KOPT-K1 (cell line): ENCODE results near the gene RNASEH2A.

Experiments used
- H3K27ac ChIP-seq: fragments of 200-600 bp; sonication (generic); 2 replicates; pipeline ENCODE4 v1.5.1; 2016; ENCODE audit warnings: antibody characterized with exemption, mild to moderate bottlenecking, low read depth, low read length; ENCODE audit not compliant: poor library complexity, severe bottlenecking
- H3K36me3 ChIP-seq: fragments of 200-600 bp; sonication (generic); 2 replicates; pipeline ENCODE4 v1.5.1; 2017; ENCODE audit warnings: antibody characterized with exemption, mild to moderate bottlenecking, low read length, moderate library complexity; ENCODE audit not compliant: insufficient read depth
- H3K9me3 ChIP-seq: fragments of 200-600 bp; sonication (generic); 2 replicates; pipeline ENCODE4 v1.5.1; 2017; ENCODE audit warnings: antibody characterized with exemption, low read length, mild to moderate bottlenecking; ENCODE audit not compliant: insufficient read depth, poor library complexity, severe bottlenecking

RNASEH2A gene

DNA sequence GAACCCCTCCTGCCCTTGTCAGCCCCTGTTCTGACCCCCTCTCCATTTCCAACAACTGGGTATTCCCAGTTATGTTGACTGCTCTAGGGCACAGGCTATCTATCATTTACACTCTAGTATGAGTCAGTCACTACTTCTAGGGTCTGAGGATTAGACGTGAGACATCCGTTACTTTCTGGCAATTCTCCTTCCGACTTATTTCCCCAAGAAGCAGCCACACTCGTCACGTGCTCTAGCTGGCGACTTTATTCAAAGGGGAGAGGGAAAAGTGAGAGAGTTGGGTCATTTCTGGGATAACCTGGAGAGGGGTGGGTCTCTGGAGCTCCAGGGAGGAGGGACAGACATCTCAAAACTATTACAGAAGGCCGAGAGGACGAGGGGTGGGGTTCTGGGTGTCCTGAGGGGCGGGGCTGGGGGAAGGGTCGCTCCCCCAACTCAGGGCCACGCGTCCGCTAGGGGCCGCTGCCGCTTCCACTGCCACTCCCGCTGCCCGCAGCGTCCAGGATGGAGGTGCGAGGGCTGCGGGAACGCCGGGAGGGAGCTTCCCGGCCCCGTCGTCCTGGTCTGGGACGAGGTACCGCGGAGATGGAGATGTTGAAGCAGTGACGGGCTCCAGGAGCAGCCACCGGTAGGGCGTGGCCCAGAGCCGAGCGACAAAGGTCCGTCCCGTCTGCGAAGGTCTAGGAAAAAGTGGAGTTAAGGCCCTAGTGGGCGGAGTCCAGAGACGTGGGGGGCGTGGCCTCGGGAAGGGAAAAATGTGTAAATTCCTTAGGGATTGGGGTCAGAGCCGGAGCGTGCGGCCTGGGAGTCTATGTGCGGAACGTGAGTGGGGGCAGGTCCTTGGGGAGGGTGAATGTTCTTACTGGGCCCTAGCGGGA is 19.1 kb downstream of the RNASEH2A start:
- Histone ChIP-seq H3K9me3 (no peaks in the 10 kb centered on the region), H3K36me3 (no peaks in the 10 kb centered on the region), H3K27ac (no peak overlapping the region)

DNA sequence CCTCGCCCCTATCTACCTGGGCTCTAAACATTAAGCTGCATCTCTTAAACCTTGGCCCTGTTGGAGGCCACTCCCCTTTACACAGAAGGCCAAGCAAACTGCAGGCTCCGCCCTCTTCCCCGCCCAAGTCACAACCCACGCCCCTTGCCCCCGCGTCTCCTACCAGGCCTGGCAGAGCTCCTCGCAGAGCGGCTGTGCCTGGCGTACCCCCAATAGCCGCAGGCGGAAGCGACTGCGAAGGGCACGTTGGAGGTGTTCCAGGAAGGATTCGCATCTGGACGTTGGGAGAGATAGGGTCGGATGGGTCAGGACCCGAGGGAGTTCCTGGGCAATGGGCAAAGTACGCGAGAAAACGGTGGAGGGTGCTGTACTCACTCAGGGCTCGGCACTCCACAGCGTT is 22.1 kb downstream of the RNASEH2A start:
- Histone ChIP-seq H3K9me3 (no peaks in the 10 kb centered on the region), H3K36me3 (no peaks in the 10 kb centered on the region), H3K27ac (no peak overlapping the region)

DNA sequence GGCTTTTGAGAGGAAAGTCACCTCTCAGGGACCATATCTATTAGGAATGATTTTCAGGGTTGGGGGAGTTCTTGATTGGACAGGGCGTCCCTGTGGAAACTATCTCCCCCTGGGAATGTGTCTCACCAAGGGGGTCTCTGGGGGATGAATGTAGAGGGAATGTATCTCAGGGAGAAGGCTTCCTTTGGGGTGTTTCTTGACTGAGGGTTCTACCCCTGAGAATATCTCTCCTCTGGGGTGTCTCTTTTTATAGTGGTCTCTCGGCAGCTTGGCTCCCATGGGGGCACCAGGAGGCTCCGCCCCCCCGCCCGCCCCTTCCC is 27.0 kb downstream of the RNASEH2A start:
- Histone ChIP-seq H3K36me3 (no peaks in the 10 kb centered on the region), H3K27ac (no peak overlapping the region), H3K9me3 (no peaks in the 10 kb centered on the region)

DNA sequence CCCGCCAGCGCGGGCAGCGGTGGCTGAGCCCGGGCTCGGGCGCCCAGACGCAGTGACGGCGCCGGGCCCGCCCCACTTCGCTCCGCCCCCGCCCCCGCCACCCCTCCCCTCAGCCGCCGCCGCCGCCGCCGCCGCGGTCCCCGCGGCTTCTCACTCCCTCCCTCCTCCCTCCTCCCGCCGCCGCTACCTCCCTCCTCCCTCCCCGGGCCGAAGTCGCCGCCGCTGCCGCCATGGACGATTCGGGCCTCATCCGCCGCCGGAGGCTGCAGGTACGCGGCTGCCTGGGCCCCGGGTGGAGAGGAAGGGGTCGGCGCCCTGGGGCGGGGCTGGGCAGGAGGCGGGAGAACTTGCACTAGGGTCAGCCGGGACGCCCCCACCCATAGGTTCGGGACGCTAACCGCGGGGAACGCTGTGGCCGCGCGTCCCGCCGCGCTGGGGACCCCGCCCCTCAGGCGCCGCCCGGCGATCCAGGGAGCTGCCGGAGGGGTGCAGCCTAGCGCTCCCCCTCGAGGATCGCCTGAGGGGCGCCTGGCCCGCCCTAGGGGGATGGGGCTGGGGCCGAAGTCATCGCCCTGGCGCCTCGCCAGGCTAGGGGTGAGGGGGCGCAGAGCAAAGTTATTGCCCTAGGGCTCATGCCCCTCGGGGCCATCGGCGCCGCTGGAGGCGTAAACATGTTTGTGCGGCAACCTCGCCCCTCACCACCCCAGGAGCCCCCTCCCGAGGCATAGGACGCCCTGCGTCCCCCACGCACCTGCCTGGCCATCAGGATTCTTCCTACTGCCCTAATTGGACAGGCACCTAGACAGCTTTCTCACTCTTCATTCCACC is 27.6 kb downstream of the RNASEH2A start:
- Histone ChIP-seq H3K9me3 (no peaks in the 10 kb centered on the region), H3K27ac (no peak overlapping the region), H3K36me3 (no peaks in the 10 kb centered on the region)

DNA sequence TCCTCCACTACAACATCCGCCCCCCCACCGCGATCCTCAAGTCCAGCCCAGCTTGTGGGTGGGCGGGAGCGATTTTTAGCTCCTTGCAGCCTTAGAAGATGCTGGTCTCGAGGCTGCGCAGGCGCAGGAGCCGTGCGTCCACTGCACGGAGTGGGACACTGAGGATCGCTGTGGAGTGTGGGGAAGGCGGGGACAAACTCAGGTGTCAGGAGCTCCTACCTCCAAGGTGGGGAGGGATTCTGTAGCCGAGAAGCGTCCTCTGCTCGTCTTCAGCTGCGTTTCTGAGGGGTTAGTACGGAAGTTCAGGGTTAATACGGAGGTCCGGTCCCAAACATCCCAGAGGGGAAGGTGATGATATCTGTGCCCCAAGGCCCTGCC is 28.2 kb downstream of the RNASEH2A start, which contains the start of gene RTBDN:
RTBDN (minus strand) TSS at position 14 of the 378 bp plus-strand sequence. CDS start 4,600 bp downstream, outside the sequence.
- H3K36me3 ChIP-seq = no peaks in the 10 kb centered on the region
- H3K9me3 ChIP-seq = no peaks in the 10 kb centered on the region
- H3K27ac ChIP-seq = no peak within 1 kb of the TSS

DNA sequence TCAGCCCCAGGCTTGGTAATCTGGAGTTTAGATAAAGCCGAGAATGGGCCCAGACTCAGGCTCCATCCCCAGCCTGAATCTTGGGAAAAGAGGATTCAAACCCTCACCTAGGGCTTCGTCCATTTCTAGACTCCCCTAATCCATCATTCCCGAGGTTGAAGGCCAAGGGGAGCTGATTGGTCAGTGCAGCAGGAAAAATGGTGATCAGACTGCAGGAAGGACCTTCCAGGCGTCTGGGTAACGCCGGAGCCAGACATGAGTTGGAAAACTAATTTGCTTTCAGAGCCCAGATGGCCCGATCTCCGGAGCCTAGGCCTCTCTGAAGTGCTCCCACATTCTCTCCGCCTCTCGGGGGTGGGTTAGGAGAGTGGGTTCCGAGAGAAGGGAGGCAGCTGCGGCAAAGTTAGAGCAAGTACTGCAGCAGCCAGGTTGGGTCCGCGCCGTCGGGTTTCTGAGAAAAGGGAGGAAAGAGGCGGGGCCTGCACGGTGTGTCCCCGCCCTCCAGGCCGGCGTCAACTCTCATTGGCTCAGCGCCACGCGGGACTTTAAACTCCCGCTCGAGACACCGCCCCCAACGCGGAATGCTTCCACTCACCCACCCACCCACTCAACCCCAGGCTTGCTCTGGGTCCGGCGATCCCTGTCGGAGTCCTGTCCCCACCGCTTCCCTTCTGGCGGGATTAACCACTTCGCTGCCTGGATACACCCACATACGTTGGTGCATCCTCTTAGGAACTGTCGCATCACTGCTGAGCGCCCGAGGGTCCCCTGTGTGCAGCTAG is 28.8 kb downstream of the RNASEH2A start:
- H3K9me3 ChIP-seq = no peaks in the 10 kb centered on the region
- no peaks in the 10 kb centered on the region for H3K36me3 ChIP-seq
- H3K27ac ChIP-seq = no peak overlapping the region

DNA sequence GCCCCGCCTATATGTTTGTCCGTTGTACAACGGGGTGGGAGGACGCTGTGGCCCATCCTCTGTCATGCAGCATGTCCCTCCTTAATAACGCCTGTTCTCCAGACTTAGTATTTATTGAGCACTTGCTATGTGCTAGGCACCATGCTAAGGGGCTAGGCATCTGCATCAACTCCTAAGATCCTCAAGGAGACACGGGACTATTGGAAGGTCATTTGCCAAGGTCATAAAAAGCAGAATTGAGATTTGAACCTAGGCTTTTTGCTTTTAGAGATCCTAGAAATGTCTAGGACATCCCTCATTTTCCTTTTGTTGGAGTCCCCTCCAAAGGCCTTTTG is 30.1 kb downstream of the RNASEH2A start:
- no peaks in the 10 kb centered on the region for H3K9me3 ChIP-seq
- H3K27ac ChIP-seq = no peak overlapping the region
- no peaks in the 10 kb centered on the region for H3K36me3 ChIP-seq

DNA sequence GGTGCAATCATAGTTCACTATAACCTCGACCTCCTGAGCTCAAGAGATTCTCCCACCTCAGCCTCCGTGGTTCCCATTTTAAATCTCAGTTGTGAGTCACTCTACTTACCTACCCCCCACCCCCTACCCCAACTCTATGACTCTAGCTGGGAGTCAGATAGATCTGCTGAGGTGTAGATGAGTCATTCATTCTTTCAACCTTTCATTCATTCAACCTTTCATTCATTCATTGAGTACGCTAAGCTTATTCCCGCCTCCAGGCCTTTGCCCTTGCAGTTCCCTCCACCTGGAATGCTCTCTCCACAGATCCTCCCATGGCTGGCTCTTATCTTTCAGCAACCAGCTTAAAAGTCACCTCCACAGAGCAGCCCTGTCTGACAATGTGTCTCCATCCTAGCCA is 30.8 kb downstream of the RNASEH2A start:
- H3K9me3 ChIP-seq = no peaks in the 10 kb centered on the region
- no peaks in the 10 kb centered on the region for H3K36me3 ChIP-seq
- no peak overlapping the region for H3K27ac ChIP-seq

DNA sequence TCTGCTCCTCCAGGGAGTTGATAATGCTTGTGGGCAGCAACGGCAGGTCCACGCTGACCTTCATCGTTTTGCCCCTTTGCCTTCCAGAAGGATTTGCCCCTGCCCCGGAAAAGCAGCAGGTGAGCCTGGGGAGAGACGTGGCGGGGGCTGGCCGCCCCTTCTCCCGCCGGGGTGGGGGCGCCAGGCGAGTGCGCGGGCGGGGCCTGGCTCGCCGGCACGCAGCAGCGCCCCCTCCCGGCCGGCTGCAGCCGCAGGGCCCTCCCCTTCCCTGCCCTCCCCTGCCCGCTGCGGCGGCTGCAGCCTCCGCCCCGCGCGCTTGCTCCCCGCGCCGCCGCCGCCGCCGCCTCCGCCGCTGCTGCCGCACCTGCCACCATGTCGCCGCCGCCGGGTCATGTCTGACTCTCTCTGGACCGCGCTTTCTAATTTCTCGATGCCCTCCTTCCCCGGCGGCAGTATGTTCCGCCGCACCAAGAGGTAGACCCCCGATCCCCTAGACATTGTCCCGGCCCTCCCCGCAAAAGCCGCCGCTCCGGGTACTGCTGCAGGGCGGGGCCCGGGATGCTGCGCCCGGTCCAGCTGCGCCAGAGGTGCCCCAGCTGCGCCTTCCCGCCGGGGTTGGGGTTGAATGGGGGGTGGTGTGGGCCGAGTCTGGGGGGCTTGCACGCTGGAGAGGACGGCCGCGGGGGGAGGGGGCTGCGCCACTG is 31.9 kb downstream of the RNASEH2A start, which contains the start of gene MAST1:
MAST1 (plus strand) TSS at position 334 of the 704 bp plus-strand sequence; CDS start at position 392, 58 bp downstream.
- no peak within 1 kb of the TSS for H3K27ac ChIP-seq
- no peaks in the 10 kb centered on the region for H3K36me3 ChIP-seq
- H3K9me3 ChIP-seq = no peaks in the 10 kb centered on the region

DNA sequence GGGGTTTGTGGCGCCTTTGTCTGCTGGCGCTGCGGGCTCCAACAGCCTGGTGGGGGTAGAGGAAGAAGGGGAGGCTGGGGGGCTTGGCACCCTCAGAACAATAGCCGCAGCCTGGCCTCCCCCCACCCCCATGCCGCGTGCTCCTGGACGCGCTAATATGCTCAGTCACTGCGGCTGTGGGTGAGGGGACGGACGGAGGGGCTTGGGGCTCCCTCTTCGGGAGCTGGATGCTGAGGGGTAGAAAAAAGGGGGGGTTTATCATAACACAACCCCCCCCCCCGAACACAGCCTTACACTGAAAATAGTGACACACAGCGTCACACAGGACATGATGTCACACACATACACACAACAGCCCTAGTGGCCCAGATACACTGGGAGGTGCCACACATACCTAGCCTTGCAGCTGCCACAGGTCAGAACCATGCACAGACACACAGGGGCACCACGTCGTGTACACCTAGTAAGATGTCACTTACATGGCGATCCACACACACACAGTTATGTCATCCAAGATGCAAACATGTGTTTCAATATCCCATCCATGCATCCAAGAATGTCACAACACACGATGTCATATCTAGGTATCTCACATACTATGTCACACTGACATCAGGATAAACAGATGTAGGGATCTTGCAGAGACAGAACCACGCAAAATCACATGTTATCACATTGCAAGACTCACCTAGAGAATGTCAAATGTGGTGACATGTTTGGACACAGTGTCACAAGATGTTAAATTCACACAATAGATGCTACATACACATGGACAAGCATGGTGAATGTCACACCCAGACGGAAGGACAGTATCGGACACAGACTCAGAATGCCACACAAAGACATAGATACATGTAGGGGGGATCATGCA is 32.7 kb downstream of the RNASEH2A start:
- Histone ChIP-seq H3K9me3 (no peaks in the 10 kb centered on the region), H3K36me3 (no peaks in the 10 kb centered on the region), H3K27ac (no peak overlapping the region)

DNA sequence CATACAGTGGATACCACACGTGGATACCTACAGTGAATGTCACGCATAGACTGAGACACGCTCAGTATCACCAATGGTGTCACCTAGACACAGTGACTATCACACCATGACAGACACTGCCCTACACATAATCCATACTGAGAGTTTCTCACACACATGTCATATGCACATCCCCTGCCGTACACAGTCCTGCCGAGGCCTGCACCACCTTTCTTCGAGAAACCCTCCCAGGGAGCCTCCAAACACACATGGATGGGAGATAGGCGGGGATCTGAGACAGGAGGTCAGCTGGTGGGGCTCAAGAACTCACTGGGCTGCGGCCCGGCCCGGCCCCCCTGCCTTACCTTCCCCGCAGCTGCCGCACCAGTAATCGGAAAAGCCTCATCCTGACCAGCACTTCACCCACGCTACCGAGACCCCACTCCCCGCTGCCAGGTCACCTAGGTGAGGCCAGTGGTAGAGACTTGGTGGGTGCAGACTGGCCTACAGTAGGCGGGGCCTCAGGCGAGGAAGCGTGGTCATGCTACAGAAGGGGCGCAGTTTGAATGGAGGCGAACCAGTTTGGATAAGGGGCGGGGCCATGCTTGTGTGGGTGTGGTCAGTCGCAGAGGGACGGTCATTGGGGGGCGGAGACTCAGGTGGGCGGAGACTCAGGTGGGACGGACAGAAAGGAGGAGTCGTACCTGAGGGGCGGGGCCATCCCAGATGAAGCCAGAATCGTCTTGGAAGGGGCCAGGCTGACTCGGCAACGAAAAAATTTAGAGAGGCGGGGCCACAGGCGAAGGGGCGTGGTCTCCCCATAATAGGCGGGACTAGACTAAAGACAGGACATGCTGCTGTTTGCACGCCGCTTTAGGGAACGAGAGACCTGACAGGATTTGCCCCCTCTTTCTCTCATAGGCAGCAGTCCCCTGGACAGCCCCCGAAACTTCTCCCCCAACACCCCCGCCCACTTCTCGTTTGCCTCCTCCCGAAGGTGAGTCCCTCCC is 34.0 kb downstream of the RNASEH2A start:
- Histone ChIP-seq H3K36me3 (no peaks in the 10 kb centered on the region), H3K27ac (no peak overlapping the region), H3K9me3 (no peaks in the 10 kb centered on the region)

DNA sequence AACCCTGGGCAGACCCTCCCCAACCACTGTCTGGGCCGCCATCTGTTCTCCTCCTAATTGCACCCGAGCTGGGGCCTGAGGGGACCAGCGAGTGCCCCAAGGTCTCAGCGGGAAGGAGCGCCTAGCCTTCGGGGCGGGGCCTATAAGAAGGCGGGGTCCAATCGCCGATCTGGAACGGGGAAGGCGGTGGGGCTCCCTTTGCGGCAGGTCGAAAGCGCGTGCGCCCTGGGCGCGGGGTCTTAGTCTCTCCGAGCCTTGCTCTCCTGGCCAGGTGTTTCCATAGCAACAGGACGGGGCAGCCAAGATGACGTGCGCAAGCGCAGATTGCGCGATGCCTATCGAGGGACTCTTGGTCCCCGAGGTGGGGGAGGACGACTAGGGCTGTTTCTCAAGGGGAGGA is 34.7 kb downstream of the RNASEH2A start:
- H3K36me3 ChIP-seq = no peaks in the 10 kb centered on the region
- no peak overlapping the region for H3K27ac ChIP-seq
- H3K9me3 ChIP-seq = no peaks in the 10 kb centered on the region

DNA sequence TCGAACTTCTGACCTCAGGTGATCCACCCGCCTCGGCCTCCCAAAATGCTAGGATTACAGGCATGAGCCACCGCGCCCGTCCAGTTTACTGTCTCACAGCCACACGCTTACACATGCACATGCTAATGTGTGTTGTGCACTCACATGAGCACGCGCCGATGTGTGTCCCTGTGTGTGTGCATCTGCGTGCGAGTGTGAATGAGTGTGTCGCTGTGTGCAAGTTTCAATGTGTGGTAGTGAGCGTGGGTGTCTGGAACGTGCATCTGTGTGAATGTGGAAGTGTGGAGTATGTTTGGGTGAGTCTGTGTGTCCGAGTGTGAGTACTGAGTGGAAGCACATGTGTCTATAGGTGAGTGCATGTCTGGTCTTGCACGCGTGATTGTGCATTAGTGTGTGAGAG is 36.1 kb downstream of the RNASEH2A start:
- Histone ChIP-seq H3K36me3 (no peaks in the 10 kb centered on the region), H3K27ac (no peak overlapping the region), H3K9me3 (no peaks in the 10 kb centered on the region)
